Left ventricle myocardium superior (tissue), 1 donor: Measurements from ENCODE around the gene WDR53. TPM values are rescaled to one million over a fixed set of nuclear protein-coding genes. Genes with fewer than 3 reads are reported as not detected.
A peak's percentile ranks its signal among the peaks of the same experiment; 100 is the strongest.
"Not testable (repeated sequence)": the region's sequence is repeated elsewhere in the genome, so short reads cannot be mapped to it uniquely, and the experiment has no call there.

Experiments
- ATAC-seq: fragments of 200-7000 bp; cut with Tn5 transposase; one replicate; pipeline ENCODE4 v1.9.1; 2020; ENCODE audit warnings: mild to moderate bottlenecking, moderate library complexity
- DNase-seq: peaks from one replicate; pipeline ENCODE4 v3.0.0-alpha.2; 2020
- intact Hi-C: fragments of 100-400 bp; cut with micrococcal nuclease; formaldehyde crosslinking; loops from one replicate; pipeline ENCODE4 v1.11.0; 2022
- total RNA-seq: library from RNA; stranded (reverse); fragmentation: NEBNext Ultra II Directional; extraction: Animal tissue kit (Norgen Biotek cat#: 25700); gene quantifications from one replicate; pipeline ENCODE4 v1.2.1, GENCODE V29; 2021
- donor health status: DM: no; HTN: yes; CAD: no; lungs with severe emphysema.

Gene WDR53
- total RNA-seq, 1 donor from 2014 or later: 7.6 TPM

- DNase-seq: no peak
- ATAC-seq: no peak
- intact Hi-C loops: loop anchor here (10.0 kb wide), 1 partner anchor 270 kb away; no protein-coding TSS in a partner anchor
Observed at GRCh38 chr3:196525141-196525540, 43.2 kb downstream of the WDR53 start.

GRCh38 chr3:196524527-196524926 is 43.8 kb downstream of the WDR53 start:
- DNase-seq (no peak), ATAC-seq (no peak)
- intact Hi-C loops: loop anchor here (10.0 kb wide), 1 partner anchor 270 kb away; no protein-coding TSS in a partner anchor

GRCh38 chr3:196523841-196524240 is 44.5 kb downstream of the WDR53 start:
- intact Hi-C loops: loop anchor here (10.0 kb wide), 1 partner anchor 269 kb away; no protein-coding TSS in a partner anchor
- ATAC-seq (no peak), DNase-seq (no peak)

- intact Hi-C loops: loop anchor here (10.0 kb wide), 1 partner anchor 266 kb away; no protein-coding TSS in a partner anchor
- not testable (repeated sequence) for ATAC-seq, DNase-seq
Observed at GRCh38 chr3:196521291-196521690, 47.1 kb downstream of the WDR53 start.

- intact Hi-C loops: loop anchor here (10.0 kb wide), 1 partner anchor 265 kb away; no protein-coding TSS in a partner anchor
- DNase-seq (no peak), ATAC-seq (no peak)
Observed at GRCh38 chr3:196519718-196520082, 48.7 kb downstream of the WDR53 start.

- DNase-seq: peak; percentile 65
- intact Hi-C loops: no loop called here
- peak; percentile 73 for ATAC-seq
Observed at GRCh38 chr3:196518966-196519717, 49.2 kb downstream of the WDR53 start.

GRCh38 chr3:196517919-196518318 is 50.4 kb downstream of the WDR53 start:
- DNase-seq (no peak), ATAC-seq (no peak)
- intact Hi-C loops: no loop called here

GRCh38 chr3:196517162-196517800 is 51.1 kb downstream of the WDR53 start:
- intact Hi-C loops: no loop called here
- DNase-seq: no peak
- ATAC-seq: no peak

- no peak for DNase-seq
- intact Hi-C loops: no loop called here
- peak; percentile 90 for ATAC-seq
Observed at GRCh38 chr3:196514913-196515621, 53.3 kb downstream of the WDR53 start, which contains the start of gene SMCO1. Gene SMCO1 (minus strand): TSS chr3:196515346. CDS start chr3:196515209, 137 bp downstream.

- intact Hi-C loops: no loop called here
- DNase-seq: no peak
- no peak for ATAC-seq
Observed at GRCh38 chr3:196514350-196514716, 54.0 kb downstream of the WDR53 start.

- intact Hi-C loops: no loop called here
- ATAC-seq: peak; percentile 58
- no peak for DNase-seq
Observed at GRCh38 chr3:196513697-196514349, 54.5 kb downstream of the WDR53 start.

- ATAC-seq, intact Hi-C loops, DNase-seq: not testable (repeated sequence)
Observed at GRCh38 chr3:196511646-196512425, 56.5 kb downstream of the WDR53 start.

GRCh38 chr3:196511108-196511507 is 57.2 kb downstream of the WDR53 start:
- intact Hi-C loops, ATAC-seq, DNase-seq: not testable (repeated sequence)

GRCh38 chr3:196506687-196507086 is 61.7 kb downstream of the WDR53 start:
- DNase-seq (no peak), ATAC-seq (no peak)
- intact Hi-C loops: no loop called here

GRCh38 chr3:196504556-196504955 is 63.8 kb downstream of the WDR53 start:
- ATAC-seq (no peak), DNase-seq (no peak)
- intact Hi-C loops: no loop called here
